Measurements from ENCODE around the gene SDCCAG8. TPM values are rescaled to one million over a fixed set of nuclear protein-coding genes. Genes with fewer than 3 reads are reported as not detected.

SDCCAG8 gene
- total RNA-seq, 1 donor from 2014 or later: 31.6 TPM

GRCh38 chr1:243457363-243457982 is 201.6 kb downstream of the SDCCAG8 start:
- TF ChIP-seq CTCF (IDR thresholded peaks at IDR 0.05; ENCODE audit: unreplicated experiment): no peak
- no peak for DNase-seq (ENCODE audit: low spot score, unreplicated experiment)
- Mint-ChIP-seq H3K4me3 (ENCODE audit: low read depth) (no peak overlapping the region), H3K36me3 (ENCODE audit: insufficient read depth) (peaks cover 2% of the 10 kb centered on the region), H3K27me3 (no peaks in the 10 kb centered on the region), H3K27ac (no peak overlapping the region), H3K4me1 (ENCODE audit: low read depth) (peaks cover 7% of the 10 kb centered on the region), H3K9me3 (ENCODE audit: low read depth) (no peaks in the 10 kb centered on the region)

GRCh38 chr1:243459059-243459458 is 203.2 kb downstream of the SDCCAG8 start:
- Mint-ChIP-seq H3K36me3 (ENCODE audit: insufficient read depth) (peaks cover 4% of the 10 kb centered on the region), H3K9me3 (ENCODE audit: low read depth) (no peaks in the 10 kb centered on the region), H3K27me3 (no peaks in the 10 kb centered on the region), H3K4me1 (ENCODE audit: low read depth) (peaks cover 7% of the 10 kb centered on the region), H3K27ac (no peak overlapping the region), H3K4me3 (ENCODE audit: low read depth) (no peak overlapping the region)
- no peak for TF ChIP-seq CTCF (IDR thresholded peaks at IDR 0.05; ENCODE audit: unreplicated experiment)
- no peak for DNase-seq (ENCODE audit: low spot score, unreplicated experiment)

GRCh38 chr1:243461700-243462099 is 205.9 kb downstream of the SDCCAG8 start:
- Mint-ChIP-seq H3K27ac (no peak overlapping the region), H3K36me3 (ENCODE audit: insufficient read depth) (peaks cover 4% of the 10 kb centered on the region), H3K4me3 (ENCODE audit: low read depth) (no peak overlapping the region), H3K9me3 (ENCODE audit: low read depth) (no peaks in the 10 kb centered on the region), H3K4me1 (ENCODE audit: low read depth) (no peaks in the 10 kb centered on the region), H3K27me3 (no peaks in the 10 kb centered on the region)
- no peak for DNase-seq (ENCODE audit: low spot score, unreplicated experiment)
- TF ChIP-seq CTCF (IDR thresholded peaks at IDR 0.05; ENCODE audit: unreplicated experiment): no peak

- no peaks in the 10 kb centered on the region for H3K4me1 Mint-ChIP-seq (ENCODE audit: low read depth)
- H3K27me3 Mint-ChIP-seq: no peaks in the 10 kb centered on the region
- no peaks in the 10 kb centered on the region for H3K9me3 Mint-ChIP-seq (ENCODE audit: low read depth)
- no peak for DNase-seq (ENCODE audit: low spot score, unreplicated experiment)
- no peak for TF ChIP-seq CTCF (IDR thresholded peaks at IDR 0.05; ENCODE audit: unreplicated experiment)
- H3K27ac Mint-ChIP-seq: no peak overlapping the region
- H3K36me3 Mint-ChIP-seq (ENCODE audit: insufficient read depth): peaks cover 4% of the 10 kb centered on the region
- H3K4me3 Mint-ChIP-seq (ENCODE audit: low read depth): no peak overlapping the region
These were observed 207.3 kb downstream of the SDCCAG8 start for GRCh38 chr1:243462929-243463697.

GRCh38 chr1:243465081-243465480 is 209.2 kb downstream of the SDCCAG8 start:
- Mint-ChIP-seq H3K4me3 (ENCODE audit: low read depth) (no peak overlapping the region), H3K27ac (no peak overlapping the region), H3K9me3 (ENCODE audit: low read depth) (no peaks in the 10 kb centered on the region), H3K27me3 (no peaks in the 10 kb centered on the region), H3K36me3 (ENCODE audit: insufficient read depth) (peaks cover 2% of the 10 kb centered on the region), H3K4me1 (ENCODE audit: low read depth) (no peaks in the 10 kb centered on the region)
- TF ChIP-seq CTCF (IDR thresholded peaks at IDR 0.05; ENCODE audit: unreplicated experiment): no peak
- DNase-seq (ENCODE audit: low spot score, unreplicated experiment): no peak
